GM20000 (cell line): ENCODE measurements around the gene AKAP6.

ENCODE experiments used
- DNase-seq: peaks from one replicate; pipeline ENCODE4 v3.0.0; 2012; ENCODE audit warnings: low spot score
- CTCF ChIP-seq: IDR thresholded peaks from 2 replicates; pipeline ENCODE4 v1.5.1; 2012; ENCODE audit warnings: mild to moderate bottlenecking, control low read depth; ENCODE audit errors: extremely low read depth, missing control alignments

Gene AKAP6

DNA sequence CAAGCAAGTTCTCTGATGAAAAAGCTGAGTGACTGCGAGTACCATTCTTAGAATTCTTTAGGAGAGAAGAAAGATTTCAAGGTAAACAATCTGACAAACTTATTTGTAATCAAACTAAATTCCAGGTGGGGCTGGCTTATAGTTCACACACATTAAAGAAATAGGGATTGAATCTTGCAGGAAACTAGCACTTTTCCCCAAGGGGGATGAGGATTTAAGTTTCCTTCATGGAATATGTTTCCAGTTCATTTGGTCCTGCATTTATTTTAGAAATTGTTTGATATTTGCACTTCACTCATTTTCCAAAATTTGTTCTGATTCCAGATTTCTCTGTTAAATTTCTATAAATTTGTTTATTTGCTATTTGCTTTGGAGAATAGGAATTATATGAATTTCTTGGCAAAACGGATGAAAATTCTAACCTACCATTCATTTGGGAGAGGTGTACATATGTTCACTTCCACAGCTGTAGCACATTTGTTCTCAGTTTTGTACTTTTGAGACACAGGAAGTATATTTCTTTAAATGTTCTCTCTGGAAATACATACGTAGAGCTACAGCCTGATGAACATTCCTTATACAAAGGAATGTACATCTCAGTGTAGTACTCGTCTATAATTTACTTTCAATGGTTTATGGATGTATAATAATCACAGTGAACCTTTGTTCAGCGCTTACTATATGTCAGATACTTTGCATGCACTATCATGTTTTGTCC is 145.5 kb downstream of the AKAP6 start:
- no peak for TF ChIP-seq CTCF
- DNase-seq, result no peak

DNA sequence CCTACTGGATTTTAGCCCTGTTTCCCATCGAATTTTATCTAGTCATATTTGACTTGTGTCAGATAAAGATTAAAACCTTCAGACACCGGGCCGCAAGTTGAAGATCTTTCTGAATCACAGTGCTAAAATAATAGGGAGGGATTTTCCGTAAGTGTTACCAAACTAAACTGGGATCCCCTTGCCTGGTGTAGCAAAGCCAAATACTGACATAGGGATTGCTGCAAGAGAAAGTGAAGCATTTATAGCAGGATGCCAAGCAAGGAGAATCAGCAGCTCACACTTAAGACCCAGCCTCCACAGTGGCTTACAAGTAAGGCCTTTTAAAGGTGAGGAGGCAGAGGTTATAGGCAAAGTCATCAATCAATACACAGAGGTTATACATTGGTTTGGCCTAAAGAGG is 147.4 kb downstream of the AKAP6 start:
- DNase-seq, result no peak
- TF ChIP-seq CTCF, result no peak

DNA sequence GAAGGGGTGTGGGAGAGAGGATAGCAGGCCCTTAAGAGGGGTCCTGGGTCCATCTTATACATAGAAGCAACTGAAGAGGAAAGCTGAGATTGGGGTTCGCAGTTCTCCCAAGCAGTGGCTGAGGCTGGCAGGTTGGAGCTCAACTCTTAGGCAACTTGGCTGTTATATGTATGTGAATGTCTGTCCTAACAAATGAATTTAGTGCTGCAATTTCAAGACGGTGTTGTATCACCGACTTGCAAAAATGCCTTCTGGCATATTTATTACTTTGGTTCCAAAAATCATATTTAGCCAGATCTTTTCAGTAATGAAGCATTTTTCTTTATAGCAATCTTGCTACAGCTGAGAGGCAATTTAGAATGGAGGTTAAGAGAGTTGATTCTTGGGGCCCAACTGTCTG is 148.3 kb downstream of the AKAP6 start:
- no peak for DNase-seq
- no peak for TF ChIP-seq CTCF

DNA sequence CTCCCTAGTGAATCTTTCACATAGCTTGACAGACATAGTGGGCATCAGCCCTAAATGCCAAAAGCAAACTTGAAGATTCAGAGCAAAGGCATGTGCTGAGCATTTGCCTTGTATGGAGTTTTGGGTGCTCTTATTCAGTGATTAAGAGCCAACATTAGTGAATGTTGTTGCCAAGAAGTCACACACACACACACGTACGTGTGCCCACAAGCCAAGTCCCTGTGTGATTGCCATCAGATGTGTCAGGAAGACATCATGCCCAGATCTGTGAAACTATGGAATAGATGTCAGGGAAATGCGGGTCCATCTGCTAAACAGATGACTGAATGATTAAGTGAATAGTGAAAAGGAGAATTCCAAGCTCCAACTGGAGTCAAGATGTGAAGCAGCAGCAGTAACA is 149.0 kb downstream of the AKAP6 start:
- no peak for DNase-seq
- no peak for TF ChIP-seq CTCF

- TF ChIP-seq CTCF, result no peak
- DNase-seq, result no peak
These were observed 151.2 kb downstream of the AKAP6 start for GRCh38 chr14:32480337-32480736.

DNA sequence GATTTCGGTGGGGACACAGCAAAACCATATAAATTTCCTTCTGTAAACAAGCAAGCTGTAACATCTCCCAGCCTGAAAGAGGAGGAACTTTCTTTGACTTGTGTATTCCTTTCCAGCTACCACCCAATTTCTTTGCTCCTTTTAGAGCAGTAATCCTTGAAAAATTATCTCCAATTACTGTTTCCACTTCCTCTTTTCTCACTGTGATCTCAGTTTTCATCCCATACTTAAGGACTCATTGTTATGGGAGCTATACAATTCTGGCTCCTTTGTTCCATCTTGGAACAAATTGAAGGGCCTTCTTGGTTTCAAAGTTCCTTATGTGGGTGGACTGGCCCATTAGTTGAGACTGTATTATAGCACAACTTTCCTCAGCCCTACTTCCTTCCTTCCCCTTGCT is 152.6 kb downstream of the AKAP6 start:
- TF ChIP-seq CTCF, result no peak
- no peak for DNase-seq

DNA sequence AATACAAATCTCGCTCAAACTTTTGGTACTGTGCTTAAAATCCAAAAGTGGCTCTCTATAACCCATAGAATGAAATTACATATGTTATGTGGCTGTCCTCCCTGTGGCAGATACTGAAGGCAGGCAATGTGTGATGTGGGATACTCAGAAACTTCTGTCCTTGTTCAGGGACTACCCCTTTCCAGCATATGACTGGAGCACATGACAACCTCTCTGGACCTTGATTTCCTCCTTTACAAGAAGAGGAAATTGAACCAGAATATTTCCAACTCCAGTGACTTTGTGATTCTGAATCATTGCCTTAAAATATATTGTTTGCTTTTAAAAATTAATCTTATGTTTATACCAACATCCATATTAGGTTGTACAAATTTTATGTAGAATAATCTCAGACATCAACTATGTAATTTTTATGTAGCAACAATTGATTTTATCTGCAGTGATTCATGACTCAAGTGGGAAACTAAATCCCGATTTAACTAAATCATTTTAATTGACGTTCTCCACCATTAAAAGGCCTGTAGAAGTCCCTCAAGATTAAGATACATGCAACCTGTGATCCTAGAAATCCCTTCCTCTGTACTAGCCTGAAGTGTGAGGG is 162.4 kb downstream of the AKAP6 start:
- TF ChIP-seq CTCF, result no peak
- no peak for DNase-seq
